GM20431 (cell line): ENCODE measurements around the gene POLN.

Source experiments
- in situ Hi-C: fragments of 300-500 bp; cut with MseI, MboI; formaldehyde crosslinking; loops from one replicate; pipeline ENCODE4 v1.15.0; 2020; ENCODE audit warnings: low sequenced_read_pairs; ENCODE audit not compliant: unreplicated experiment

POLN gene

GRCh38 chr4:2051086-2051485 lies 190.8 kb downstream of the POLN start:
- in situ Hi-C loops, result no loop called here

GRCh38 chr4:2049811-2050210 lies 192.1 kb downstream of the POLN start:
- in situ Hi-C loops, result no loop called here

- in situ Hi-C loops, result no loop called here
Measured at GRCh38 chr4:2049381-2049780, 192.5 kb downstream of the POLN start.

- in situ Hi-C loops, result no loop called here
Measured at GRCh38 chr4:2048831-2049230, 193.1 kb downstream of the POLN start.

GRCh38 chr4:2047781-2048581 lies 193.9 kb downstream of the POLN start:
- in situ Hi-C loops, result no loop called here

GRCh38 chr4:2047031-2047660 lies 194.8 kb downstream of the POLN start:
- in situ Hi-C loops, result no loop called here

- in situ Hi-C loops, result no loop called here
Measured at GRCh38 chr4:2046031-2046961, 195.6 kb downstream of the POLN start.

- in situ Hi-C loops, result no loop called here
Measured at GRCh38 chr4:2045518-2045951, 196.4 kb downstream of the POLN start.

GRCh38 chr4:2044542-2045517 lies 197.1 kb downstream of the POLN start:
- in situ Hi-C loops, result no loop called here

GRCh38 chr4:2044119-2044485 lies 197.8 kb downstream of the POLN start:
- in situ Hi-C loops, result no loop called here

- in situ Hi-C loops, result no loop called here
Measured at GRCh38 chr4:2043396-2044118, 198.4 kb downstream of the POLN start.

- in situ Hi-C loops, result no loop called here
Measured at GRCh38 chr4:2042947-2043395, 198.9 kb downstream of the POLN start.

- in situ Hi-C loops, result no loop called here
Measured at GRCh38 chr4:2042204-2042946, 199.5 kb downstream of the POLN start.

- in situ Hi-C loops, result no loop called here
Measured at GRCh38 chr4:2041239-2042130, 200.4 kb downstream of the POLN start.

GRCh38 chr4:2040391-2041238 lies 201.3 kb downstream of the POLN start:
- in situ Hi-C loops, result no loop called here

GRCh38 chr4:2036866-2037265 lies 205.1 kb downstream of the POLN start:
- in situ Hi-C loops, result no loop called here
